KG1 (cell line): ENCODE measurements around the gene MSMP.

Experiments used
- DNase-seq: peaks from one replicate; lab custom pipeline; 2025; lab: John Stamatoyannopoulos, UW

MSMP gene, protein sequence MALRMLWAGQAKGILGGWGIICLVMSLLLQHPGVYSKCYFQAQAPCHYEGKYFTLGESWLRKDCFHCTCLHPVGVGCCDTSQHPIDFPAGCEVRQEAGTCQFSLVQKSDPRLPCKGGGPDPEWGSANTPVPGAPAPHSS

GRCh38 chr9:35754264-35754663, at the start of gene MSMP:
Gene MSMP, minus strand, starts transcription at chr9:35754276. Its CDS starts 147 bp downstream, at chr9:35754129.
- DNase-seq, result no peak

- DNase-seq, result no peak
Observed at GRCh38 chr9:35801328-35802128, 47.5 kb upstream of the MSMP start.

DNA sequence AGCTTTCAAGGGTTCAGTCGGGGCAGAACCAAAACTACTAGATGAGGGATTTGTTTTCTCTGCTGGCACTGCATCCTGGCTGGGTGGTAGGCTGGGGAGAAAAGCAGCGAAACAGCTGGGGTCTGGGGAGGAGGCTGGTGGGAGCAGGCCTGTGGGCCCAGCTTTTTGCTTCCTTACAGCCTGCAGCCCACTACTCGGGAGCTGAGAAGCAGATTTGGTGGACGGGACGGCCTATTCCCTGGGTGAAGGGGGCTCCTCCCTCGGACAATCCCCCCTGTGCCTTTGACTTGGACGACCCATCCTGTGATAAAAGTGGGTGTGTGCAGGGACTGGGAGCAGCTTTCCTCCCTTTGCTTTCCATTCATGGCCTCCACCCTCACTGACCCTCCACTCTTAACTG, 46.5 kb upstream of the MSMP start:
- no peak for DNase-seq

DNA sequence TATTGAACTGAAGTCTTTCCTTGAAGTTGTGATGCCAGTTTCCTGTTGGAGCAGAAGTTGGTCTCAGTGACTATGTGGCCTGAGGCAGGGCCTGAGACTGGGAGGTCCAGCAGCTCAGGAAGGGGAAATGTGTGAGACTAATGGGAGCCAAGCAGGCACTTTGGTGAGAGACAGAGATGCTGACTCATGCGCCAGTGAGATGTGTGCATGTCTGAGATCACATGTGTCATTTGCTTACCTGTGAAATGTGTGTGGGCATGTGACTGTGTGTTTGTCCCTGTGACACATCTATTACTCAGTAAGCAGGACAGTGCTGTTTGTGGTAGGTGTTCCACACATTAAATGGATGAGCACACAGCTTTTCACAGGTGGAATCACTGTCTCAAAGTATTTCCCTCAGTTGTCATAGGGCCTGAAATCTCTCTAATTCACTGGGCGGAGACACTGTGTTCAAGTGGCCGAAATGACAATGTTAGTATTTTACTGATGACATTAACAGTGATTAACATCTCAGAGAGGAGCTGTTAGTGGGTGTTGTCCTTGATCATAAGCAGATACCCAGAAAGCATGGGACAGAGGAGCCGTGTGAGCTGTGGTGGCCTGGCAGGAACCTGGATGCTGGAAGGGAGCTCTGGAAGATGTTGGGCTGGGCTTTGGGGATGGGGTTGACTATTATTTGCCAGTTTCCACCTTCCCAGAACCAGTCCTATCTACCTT, 44.7 kb upstream of the MSMP start:
- no peak for DNase-seq

DNA sequence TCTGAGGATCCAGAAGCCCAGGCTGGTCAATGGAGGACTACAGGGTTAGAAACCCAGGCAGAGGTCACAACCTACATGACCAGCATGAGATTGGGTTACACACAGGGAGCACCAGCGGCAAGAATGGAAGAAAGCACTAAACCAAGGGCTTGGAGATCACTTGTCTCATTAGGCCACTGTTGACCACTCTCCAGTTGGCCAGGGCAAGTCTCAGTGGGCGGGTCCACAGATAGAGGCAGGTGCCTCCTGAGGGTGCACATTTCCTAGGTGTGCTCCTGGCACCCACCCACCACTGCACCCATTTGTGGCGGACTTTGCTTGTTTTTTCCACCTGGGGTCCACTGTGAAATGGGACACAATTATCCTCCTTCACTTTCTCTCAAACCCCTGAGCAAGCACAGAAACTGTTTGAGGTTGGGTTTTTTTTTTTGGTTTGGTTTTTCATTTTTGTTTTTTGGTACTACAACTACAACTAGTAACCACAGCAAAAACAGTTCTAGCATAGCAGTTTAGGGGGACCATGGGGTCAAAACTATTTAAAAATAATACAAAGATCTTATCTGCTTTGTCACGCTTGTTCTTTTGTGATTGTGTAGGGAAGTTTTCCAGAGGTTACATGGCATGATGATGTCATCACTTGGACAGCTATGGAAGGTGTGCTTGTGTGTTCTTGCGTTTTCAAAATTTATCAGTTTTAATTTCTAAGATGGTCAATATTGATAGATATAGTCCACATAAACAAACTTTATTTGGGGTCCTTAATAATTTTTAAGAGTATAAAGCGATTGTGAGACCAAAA, 43.4 kb upstream of the MSMP start:
- DNase-seq, result no peak

DNA sequence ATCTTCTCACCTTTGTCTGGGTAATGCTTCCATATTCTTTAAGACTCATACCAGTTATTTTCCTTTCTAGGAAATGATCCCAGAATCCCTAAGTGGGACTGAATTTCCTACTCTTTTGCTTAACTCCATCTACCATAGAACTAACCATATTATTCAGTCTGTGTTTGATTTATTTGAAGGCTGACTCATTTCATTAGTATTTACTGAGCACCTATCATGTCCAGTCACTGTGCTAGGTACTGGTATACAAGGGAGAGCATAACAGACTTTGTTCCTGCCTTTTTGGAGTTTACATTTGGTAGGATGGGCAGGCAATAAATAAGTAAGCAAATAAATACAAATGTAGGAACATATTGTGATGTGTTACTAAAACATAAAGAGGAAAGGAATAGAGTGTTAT, 41.6 kb upstream of the MSMP start:
- no peak for DNase-seq

DNA sequence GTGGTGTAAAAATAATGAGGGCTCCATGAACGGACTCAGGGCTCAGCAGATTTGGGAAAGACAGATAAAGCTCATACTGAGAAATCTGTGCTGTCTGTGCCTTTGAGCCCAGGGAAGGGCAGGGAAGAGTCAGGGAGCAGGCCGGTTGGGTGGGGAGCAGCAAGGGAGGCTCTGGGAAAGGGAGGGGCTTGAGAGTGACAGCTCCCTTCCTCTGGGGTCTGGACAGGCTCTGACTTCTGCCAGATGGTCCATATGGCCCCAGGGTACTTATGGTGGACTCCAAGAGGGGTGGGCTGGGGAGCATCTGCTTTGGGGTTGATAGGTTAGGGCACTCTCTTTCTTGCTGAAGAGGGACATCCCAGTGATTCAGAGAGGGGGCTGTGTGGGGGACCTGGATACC, 39.4 kb upstream of the MSMP start:
- no peak for DNase-seq

DNA sequence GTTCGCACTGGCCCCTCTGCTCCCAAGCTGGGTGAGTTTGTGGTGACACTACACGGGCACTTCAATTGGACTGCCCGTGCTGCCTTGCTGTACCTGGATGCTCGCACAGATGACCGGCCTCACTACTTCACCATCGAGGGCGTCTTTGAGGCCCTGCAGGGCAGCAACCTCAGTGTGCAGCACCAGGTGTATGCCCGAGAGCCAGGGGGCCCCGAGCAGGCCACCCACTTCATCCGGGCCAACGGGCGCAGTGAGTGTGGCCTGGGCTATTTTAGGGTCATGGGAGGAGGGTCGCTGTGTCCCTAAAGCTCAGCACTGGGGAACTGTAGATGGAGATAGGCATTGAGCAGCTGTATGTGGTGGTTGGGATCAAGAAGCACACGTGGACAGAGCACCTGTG, 38.8 kb upstream of the MSMP start:
- no peak for DNase-seq

- no peak for DNase-seq
Observed at GRCh38 chr9:35792024-35792813, 38.1 kb upstream of the MSMP start.

DNA sequence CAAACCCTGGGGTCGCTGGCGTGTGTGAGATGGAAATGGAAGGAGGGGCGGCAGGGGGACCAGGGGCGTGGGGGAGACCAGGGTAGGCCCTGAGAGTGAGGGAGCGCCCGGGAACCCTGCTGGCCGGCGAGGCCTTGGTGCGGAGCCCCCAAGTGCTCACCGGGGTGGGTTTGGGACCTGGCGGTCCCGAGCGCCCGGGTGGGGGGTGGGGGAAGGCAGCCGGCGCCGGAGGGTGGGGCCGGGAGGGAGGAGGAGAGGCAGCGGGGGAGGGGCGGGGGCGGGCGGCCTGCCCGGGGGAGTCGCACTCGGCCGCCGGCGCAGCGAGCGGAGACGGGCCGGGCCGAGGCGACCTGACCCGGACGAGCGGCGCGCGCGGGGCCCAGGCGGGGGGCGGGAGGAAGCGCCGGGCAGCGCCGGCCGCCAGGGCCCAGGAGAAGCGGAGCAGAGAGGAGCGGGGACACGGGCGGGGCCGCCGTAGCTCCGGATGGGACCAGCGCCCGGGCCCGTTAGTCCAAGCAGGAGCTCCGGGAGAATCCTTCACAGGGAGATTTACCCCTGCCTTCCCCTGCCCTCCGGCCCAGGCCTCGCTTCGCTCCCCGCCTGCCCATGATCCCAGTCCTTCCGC, 37.3 kb upstream of the MSMP start, which contains the start of gene NPR2:
Gene NPR2 (plus strand): TSS at position 295 of the 625 bp plus-strand sequence. CDS start 818 bp downstream, outside the sequence.
- no peak for DNase-seq

GRCh38 chr9:35790385-35791296, 36.6 kb upstream of the MSMP start:
- no peak for DNase-seq

DNA sequence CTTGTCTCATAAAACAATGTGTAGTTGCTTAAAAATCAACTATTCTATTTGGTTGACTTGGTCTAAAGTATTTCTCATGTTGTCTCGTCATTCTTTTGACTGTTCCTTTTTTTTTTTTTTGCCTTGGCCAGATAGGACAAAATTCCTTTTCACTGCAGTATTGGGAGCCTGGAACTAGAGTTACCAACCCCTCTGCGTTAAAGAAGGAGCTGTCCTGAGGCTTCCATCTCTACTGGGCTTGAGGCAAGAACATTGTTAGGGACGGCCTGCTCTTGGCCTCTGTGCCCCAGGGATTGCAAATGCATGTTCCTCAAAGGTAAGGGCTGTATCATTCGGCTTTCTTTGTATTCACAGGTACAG, 35.9 kb upstream of the MSMP start:
- DNase-seq, result no peak

GRCh38 chr9:35789541-35789940, 35.5 kb upstream of the MSMP start:
- no peak for DNase-seq

- DNase-seq, result no peak
Observed at GRCh38 chr9:35783418-35783817, 29.3 kb upstream of the MSMP start.

DNA sequence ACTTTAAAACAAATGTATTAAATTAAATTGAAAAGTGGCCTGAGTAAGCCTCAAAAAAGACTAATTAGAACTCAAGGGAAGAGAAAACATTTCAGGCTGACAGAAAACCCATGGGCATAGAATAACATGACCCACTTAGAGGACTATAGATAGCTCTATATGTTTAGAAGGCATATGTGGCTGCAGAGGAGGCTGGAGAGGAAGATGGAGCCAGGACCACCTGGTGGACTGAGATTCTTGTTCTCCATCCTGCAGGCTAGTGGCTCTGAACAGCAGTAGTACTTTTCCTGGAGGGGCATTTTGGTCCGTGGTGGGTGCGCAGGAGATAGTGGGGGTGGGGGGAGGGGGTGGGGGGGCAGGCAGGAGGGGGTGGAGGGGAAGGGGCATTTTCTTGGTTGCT, 27.0 kb upstream of the MSMP start:
- DNase-seq, result no peak

GRCh38 chr9:35778496-35778895, 24.4 kb upstream of the MSMP start:
- DNase-seq, result no peak

DNA sequence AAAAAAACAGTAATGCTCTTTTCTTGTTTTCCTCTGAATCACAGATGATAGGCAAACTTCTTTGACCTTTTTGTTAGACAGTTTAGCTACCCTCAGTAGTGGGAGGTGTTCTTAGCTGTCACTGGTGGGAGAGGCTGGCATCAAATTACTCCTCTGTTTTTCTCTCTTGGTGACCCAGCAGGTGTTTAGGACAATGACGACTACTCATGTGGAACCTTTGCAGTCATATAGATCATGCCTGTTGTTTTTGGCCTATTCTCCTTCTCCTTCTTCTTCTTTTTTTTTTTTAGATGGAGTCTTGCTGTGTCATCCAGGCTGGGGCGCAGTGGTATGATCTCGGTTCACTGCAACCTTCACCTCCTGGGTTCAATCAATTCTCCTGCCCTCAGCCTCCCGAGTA, 21.9 kb upstream of the MSMP start:
- no peak for DNase-seq

DNA sequence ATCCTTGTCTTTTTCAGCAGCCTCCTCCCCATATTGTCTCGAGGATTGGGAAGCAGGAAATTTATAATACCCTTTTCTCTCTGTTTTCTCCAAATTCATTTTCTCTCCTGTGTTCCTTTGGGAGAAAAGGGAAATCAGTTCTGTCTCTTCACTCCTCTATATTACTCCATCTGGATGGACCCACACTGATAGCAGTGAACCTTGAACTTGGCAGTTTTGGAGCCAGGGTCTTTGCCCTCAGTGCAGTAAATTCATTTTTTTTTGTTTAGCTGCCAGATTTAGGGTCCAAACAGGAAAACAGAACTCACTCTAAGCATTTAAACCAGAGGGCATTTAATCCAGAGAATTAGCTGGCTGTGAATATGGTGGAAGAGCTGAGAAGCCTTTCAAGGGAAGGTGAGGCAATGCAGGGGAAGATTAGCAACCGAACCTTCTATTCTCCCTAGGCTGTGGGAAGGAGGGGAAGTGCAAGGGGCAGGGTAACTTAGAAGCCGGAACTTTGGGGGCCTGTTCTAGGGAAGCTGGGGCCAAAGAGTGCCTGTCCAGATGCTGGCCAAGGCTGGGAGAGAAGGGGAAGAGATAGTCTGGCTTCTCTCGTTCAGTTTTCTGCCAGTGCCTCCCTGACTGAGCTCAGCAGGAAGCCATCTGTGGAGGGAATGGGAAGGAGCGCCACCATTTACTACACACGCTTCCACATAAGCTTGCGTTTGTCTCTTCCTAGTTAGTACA, 21.0 kb upstream of the MSMP start:
- DNase-seq, result no peak

DNA sequence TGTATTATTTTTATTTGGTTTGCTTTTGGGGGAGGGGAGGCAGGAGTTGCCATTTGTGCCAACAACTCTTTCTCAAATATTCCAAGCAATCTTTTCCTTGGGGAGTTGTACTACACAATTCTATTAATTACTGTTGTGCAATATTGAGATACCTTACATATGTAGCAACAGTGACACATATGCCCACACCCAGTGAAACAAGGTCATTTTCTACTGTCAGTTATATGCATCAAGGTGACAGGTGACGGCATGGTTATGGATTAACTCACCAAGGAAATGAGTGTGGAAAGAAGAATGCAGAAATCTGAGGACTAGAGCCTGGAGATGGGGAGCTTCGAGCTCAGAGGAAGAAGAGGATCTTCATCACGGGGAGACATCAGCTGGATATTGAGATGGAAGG, 17.9 kb upstream of the MSMP start:
- no peak for DNase-seq
